Lower leg skin (tissue), 3 donors: Measurements from ENCODE around the gene BUB1B.

Experiments used
- POLR2A ChIP-seq, 2 donors: fragments of 450-650 bp; IDR thresholded peaks; one replicate each; pipeline ENCODE4 v1.6.1; 2016 to 2017; ENCODE audit warnings: antibody characterized with exemption in 2 of 2, mild to moderate bottlenecking in 1 of 2, moderate library complexity in 1 of 2
- TF ChIP-seq, protein P1 (sequence below), 3 donors: fragments of 450-650 bp; IDR thresholded peaks; one replicate each; pipeline ENCODE4 v1.5.1; 2016; ENCODE audit warnings: antibody characterized with exemption in 3 of 3, mild to moderate bottlenecking in 3 of 3, moderate library complexity in 2 of 3

DNA sequence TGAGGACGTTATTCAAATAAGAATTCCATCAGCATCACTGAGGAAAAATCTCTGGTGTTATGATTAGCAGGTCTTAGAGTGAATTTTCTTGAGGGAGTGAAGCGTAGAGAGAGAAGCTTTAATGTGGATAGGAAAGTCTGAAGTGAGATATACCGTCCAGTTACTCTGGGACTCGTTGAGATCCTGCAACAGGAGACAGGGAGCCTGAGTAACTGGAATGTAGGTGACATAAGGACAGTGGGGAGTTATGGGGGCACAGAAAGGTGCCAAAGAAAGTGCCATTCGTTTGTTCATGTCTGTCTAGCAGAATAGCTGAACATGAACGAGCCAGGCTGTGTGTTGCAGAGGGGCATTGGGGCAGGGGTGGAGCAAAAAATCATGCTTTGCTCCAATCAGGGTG is 9.4 kb upstream of the BUB1B start:
- TF ChIP-seq POLR2A (IDR thresholded peaks at IDR 0.05), result no peak
- TF ChIP-seq, protein P1, sequence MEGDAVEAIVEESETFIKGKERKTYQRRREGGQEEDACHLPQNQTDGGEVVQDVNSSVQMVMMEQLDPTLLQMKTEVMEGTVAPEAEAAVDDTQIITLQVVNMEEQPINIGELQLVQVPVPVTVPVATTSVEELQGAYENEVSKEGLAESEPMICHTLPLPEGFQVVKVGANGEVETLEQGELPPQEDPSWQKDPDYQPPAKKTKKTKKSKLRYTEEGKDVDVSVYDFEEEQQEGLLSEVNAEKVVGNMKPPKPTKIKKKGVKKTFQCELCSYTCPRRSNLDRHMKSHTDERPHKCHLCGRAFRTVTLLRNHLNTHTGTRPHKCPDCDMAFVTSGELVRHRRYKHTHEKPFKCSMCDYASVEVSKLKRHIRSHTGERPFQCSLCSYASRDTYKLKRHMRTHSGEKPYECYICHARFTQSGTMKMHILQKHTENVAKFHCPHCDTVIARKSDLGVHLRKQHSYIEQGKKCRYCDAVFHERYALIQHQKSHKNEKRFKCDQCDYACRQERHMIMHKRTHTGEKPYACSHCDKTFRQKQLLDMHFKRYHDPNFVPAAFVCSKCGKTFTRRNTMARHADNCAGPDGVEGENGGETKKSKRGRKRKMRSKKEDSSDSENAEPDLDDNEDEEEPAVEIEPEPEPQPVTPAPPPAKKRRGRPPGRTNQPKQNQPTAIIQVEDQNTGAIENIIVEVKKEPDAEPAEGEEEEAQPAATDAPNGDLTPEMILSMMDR (IDR thresholded peaks at IDR 0.05), result no peak
